ENCODE results near the gene SOCS1.

Gene SOCS1

GRCh38 chr16:11265124-11265523, 9.1 kb upstream of the SOCS1 start:
- H3K4me3 ChIP-seq: no peak overlapping the region
- H3K27ac ChIP-seq: no peak overlapping the region

GRCh38 chr16:11264155-11264832, 8.3 kb upstream of the SOCS1 start:
- H3K27ac ChIP-seq: no peak overlapping the region
- H3K4me3 ChIP-seq: no peak overlapping the region

DNA sequence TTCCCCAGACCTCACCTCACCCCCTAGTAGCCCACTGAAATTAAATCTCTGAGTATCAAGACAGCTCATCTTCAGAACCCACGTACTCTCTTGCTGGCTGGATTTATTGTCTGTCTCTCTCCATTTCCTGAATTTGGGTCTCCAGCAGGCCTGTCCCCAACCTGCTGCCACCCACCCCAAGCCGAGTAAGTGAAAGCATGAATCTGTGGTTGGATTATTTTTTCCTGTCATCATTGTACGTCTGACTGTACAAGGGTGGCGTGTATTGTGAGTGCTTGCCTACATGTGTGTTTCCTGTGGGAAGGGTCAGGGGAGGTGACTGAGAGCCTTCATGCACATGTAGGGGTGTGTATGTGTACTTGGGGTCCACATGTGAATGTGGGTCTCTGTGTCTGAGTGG, 7.7 kb upstream of the SOCS1 start:
- no peak overlapping the region for H3K27ac ChIP-seq

DNA sequence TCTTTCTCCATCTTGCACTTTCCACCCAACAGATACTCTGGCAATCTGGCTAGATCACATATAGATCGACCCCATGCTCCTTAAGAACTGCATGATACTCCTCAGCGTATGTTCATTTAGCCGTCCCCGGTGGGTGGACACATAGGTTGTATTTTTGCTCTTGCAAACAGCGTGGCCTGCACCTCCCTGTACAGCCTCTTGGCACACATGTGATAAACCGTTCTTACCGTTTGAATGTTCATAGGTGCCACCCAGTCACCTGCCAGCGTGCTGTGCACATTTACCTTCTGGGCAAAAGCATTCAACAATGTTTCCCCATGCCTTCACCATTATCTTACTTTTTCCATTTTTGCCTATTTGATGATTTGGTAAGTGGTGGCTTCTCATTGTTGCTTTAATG, 6.9 kb upstream of the SOCS1 start:
- Histone ChIP-seq H3K27ac (no peak overlapping the region), H3K4me3 (no peak overlapping the region)

More for the DNA sequence above, 7.7 kb upstream of the SOCS1 start:
- no peak overlapping the region for H3K4me3 ChIP-seq

- no peak overlapping the region for H3K27ac ChIP-seq
- no peak overlapping the region for H3K4me3 ChIP-seq
Measured at GRCh38 chr16:11260596-11260966, 4.6 kb upstream of the SOCS1 start.

DNA sequence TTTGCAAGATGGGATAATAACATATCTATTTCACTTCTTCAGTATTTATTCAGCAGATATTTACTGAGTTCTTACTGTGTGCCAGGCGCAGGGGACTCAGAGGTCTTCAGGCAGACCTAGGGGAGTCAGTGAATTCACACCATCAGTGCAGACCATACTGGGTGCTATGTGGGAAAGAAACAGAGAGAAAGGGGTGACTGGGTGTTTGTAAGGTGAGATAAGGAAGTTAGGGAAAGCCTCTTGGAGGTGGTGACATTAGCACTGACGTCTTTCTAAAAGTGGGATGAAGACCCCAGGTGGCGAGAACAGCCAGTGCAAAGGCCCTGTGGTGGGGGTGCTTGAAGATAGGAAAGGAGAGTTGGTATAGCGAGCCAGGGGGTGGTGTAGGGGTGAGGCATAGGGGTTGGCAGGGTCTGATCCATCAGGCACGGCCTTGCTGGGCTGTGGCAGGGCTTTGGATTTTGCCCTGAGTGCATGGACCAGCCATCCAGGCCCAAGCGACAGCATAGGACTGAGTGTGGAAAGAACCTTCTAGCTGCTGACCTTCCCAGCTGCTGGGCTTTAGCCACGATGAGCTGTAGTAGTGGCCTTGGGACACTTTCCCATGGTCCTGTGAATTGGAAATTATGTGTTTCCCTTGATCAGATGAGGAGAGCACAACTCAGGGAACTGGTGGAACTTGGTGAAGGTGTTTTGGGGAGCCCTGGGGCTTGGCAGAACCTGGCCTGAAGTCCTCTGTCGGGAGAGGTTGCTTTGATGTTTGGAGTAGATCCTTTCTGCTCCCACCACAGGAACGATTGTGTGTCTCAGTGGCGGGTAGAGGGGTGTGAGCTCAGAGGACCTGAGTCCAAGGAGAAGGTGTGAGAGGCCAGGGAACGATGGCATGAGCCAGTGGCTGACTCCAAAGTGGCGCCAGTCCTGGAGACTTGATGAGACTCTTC, 3.9 kb upstream of the SOCS1 start:
- H3K27ac ChIP-seq: peak overlapping the region in 3 of 21 experiments; percentile 22 to 51 (median 32)
- no peak overlapping the region for H3K4me3 ChIP-seq

GRCh38 chr16:11258553-11259492, 2.8 kb upstream of the SOCS1 start:
- H3K4me3 ChIP-seq: no peak overlapping the region
- H3K27ac ChIP-seq: peak overlapping the region in 11 of 21 experiments; percentile 2 to 60 (median 32)

- Histone ChIP-seq H3K27ac (peak overlapping the region in 20 of 21 experiments; percentile 91 to 100 (median 96)), H3K4me3 (peak overlapping the region; percentile 52 to 85 (median 72))
Measured at GRCh38 chr16:11257131-11257938, 1.3 kb upstream of the SOCS1 start.

DNA sequence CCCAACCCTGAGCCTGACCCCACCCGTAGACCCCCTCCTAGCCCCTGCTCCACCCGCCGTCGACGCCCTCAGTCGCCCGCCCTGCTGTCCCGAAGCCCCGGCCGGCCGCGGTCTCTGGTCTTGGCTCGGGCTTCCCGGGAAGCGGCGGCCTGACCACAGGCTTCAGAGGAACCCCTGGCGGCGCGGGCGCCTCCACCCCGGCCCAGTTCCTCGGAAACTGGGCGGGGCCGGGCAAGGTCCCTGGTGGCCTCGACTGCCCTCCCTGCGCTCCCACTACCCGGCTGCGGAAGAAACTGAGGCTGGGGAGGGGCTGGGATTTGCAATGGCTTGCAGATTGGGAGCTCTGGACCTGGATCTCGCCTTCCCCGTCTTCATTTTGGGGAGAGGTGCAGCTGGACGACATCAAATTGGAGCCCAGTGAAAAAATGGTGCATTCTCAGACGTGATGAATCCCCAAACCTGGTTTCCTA, 692 bp upstream of the SOCS1 start:
- Histone ChIP-seq H3K27ac (peak overlapping the region; percentile 81 to 100 (median 95)), H3K4me3 (peak overlapping the region; percentile 52 to 85 (median 72))

- H3K4me3 ChIP-seq: peak overlapping the region; percentile 52 to 85 (median 72)
Measured at GRCh38 chr16:11254913-11255736, 879 bp downstream of the SOCS1 start.

GRCh38 chr16:11253995-11254912, 1.8 kb downstream of the SOCS1 start:
- Histone ChIP-seq H3K4me3 (peak overlapping the region; percentile 52 to 85 (median 72)), H3K27ac (peak overlapping the region in 19 of 21 experiments; percentile 81 to 100 (median 95))

More at GRCh38 chr16:11254913-11255736, 879 bp downstream of the SOCS1 start:
- peak overlapping the region; percentile 81 to 100 (median 95) for H3K27ac ChIP-seq

DNA sequence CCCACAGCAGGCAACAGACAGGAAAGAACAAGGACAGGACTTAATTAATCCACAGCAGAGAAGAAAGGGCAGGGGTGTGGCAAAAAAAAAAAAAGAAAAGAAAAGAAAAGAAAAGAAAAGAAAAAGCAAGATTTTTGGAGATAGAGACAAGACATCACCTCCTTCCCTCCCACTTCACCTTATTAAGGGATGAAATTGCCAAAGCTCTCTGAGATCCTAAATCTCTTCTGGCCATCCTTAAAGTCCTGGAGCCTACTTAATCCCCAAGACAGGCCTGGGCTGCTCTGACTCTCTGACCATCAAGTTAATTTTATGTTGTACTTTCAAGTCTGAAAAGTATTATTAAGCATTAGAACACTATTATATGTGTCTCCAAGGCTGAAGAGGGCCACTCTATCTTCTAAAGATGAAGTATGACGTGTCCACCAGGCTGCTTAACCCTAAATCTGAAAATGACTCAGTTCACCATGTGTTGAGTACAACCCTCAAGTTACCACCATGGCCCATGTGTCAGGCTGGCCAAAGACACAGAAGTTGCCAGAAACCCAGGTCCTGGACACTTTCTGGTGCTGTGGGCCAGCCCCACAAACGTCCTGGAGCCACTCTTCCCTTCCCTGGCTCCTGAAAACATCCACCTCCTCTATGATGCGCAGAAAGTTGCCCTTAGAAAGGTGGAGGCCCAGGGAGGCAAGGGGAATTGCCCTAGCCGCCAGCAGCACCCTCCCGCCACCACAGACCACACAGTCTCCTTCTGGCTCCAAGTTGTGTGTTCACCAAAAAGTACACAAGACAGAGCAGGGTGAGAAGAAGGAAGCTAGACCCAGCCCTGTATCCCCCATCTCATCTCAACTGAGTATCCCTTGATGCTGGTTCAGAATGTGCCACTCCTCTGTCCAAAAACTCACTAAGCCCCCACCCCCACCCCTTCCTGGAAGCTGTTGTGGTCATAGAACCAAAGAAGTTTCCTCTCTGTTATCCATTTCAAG, 2.7 kb downstream of the SOCS1 start:
- Histone ChIP-seq H3K4me3 (peak overlapping the region; percentile 52 to 85 (median 72)), H3K27ac (peak overlapping the region in 10 of 21 experiments; percentile 24 to 98 (median 94))

DNA sequence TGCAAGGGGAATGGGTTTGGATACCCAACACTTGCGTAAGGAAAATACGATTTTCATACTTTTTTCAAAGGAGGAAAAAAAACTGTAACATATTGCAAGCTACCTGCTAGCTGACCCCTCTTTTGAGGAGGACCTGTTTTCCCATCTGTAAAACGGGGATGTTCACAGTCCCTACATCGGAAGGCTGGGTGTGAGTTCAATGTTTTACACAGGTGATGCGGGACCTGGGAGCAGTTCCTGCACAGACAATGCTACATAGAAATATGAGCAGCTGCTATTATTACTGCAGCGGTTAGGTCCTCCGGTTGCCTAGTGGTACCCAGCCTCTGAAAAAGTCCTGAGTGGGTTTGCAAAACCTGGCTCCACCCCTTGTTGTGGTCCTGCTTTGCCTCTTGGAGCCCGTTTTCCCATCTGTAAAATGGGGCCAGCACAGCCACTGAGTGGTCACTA, 3.5 kb downstream of the SOCS1 start:
- peak overlapping the region in 6 of 21 experiments; percentile 1 to 98 (median 35) for H3K27ac ChIP-seq
- H3K4me3 ChIP-seq: peak overlapping the region in 4 of 7 experiments; percentile 52 to 85 (median 76)

DNA sequence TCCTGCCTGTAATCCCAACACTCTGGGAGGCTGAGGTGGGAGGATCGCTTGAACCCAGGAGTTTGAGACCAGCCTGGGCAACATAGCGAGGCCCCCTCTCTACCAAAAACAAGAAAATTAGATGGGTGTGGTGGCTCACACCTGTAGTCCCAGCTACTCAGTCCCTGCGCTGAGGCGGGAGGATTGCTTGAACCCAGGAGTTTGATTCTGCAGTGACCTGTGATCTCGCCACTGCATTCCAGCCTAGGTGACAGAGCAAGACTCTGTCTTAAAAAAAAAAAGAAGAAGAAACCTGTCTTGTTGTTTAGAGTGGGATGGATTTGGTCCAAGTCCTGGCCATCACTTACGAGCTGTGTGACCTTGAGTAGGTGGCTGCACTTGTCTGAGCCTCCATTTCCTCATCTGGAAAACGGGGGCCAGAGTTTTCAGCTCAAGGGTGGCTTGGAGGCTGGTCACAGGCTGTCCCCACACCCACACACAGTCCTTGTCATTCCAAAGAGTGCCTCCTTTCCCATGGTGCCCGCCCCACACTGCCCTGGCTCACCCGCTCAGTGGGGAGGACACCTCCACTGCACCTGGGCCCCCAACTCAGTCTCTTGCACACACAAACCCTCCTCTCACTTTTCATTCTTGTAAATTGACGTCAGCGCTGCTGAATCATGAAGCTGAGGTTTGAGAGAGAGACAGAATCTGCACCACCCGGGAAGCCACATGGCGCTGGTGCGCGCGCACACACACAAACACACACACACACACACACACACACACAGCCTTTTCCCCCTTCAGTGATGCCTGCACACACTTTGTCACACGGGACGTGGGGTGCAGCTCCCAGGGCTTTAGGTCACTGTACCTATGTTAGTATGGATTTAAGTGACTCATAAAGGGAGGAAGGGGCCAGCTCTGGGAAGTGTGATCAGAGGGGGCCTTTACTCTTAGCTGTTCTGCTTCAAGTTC, 4.2 kb downstream of the SOCS1 start:
- Histone ChIP-seq H3K4me3 (peak overlapping the region in 2 of 7 experiments; percentile 69 to 83), H3K27ac (peak overlapping the region in 7 of 21 experiments; percentile 1 to 98 (median 46))
